ENCODE measurements around the gene CCDC174.
"Not testable (repeated sequence)": the region's sequence is repeated elsewhere in the genome, so short reads cannot be mapped to it uniquely, and the experiment has no call there.

The CCDC174 gene

GRCh38 chr3:14651440-14652251 lies at the start of gene CCDC174:
Gene CCDC174 (plus strand): TSS chr3:14651762. CDS start chr3:14651837, 75 bp downstream.
- peak; percentile 84 to 89 for DNase-seq (ENCODE audit: extremely low read depth in 1 of 2, low read depth in 1 of 2)

- DNase-seq (ENCODE audit: extremely low read depth in 1 of 2, low read depth in 1 of 2), result no peak
These were observed 49.4 kb upstream of the CCDC174 start for GRCh38 chr3:14602006-14602803.

DNA sequence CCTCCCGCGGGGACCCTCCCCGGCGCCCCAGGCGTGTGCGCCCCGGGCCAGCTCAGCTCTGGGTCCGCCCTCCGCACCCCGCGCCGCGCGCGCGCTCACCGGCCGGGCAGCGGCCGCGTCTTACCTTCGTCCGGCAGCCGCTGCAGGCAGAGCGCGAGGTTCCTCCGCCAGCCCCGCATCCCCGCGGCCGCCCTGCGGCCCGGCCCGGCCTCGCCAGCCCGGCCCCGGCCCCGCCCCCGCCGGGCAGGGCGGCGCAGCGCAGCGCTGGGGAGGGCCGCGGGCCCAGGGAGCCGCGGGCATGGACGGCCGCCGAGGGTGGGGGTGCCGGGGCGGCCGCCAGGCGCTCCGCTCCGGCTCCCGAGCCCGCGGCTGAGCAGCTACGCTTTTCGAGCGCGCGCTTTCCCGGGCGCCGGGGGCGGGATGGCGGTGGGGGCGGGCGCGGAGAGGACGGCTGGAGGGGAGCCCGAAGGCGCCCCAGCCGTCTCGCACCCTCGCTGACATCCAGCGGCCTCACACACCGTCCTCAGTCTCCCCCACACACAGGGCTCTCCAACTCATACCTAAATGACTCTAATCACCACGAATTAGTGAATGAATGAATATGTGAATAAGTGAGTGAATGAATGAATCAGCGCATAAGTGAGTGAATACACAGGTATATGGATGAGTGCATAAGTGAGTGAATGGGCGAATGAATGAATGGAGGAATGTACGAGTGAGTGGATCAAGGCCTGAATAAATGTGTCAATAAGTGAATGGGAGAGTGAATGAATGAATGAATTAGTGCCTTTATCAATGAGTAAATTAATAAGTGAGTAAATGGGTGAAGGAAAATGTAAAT lies 48.5 kb upstream of the CCDC174 start:
- no peak for DNase-seq (ENCODE audit: extremely low read depth in 1 of 2, low read depth in 1 of 2)

DNA sequence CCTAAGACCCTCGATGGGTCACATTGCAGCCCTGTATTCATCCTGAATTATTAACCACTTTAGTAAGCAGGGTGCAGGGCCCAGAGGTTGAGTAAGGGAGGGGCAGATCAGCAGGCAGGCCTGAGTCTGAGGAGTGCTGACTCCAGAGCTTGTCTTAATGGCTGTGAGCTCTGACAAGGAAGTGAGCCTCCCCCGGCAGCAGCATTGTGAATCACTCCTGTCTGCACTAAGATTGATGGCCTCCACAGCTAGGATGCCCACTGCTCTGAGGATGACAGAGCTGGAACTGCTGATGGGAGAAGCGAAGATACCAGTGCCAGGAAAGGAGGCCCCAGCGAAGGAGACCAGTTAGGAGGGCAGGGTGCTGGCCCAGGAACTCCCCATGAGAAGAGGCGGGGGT lies 46.5 kb upstream of the CCDC174 start:
- DNase-seq (ENCODE audit: extremely low read depth in 1 of 2, low read depth in 1 of 2), result no peak

DNA sequence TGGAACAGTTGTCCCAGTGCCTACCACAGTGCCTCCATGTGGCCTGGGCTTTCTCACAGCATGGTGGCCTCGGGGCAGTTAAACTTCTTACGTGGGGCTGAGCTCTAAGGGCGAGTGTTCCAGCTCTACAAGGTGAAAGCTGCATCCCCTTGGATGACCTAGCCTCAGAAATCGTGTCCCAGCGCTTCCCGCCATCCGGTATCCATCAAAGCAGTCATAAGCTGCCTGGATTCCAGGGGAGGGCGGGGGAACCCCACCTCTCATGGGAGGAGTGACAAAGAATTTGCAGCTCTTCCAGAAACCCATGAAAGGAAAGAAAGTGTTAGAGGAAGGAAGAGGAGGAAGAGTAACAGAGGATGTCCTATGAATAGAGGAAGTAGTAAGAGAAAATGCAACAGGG lies 45.8 kb upstream of the CCDC174 start:
- no peak for DNase-seq (ENCODE audit: extremely low read depth in 1 of 2, low read depth in 1 of 2)

- no peak for DNase-seq (ENCODE audit: extremely low read depth in 1 of 2, low read depth in 1 of 2)
These were observed 44.8 kb upstream of the CCDC174 start for GRCh38 chr3:14606669-14607339.

DNA sequence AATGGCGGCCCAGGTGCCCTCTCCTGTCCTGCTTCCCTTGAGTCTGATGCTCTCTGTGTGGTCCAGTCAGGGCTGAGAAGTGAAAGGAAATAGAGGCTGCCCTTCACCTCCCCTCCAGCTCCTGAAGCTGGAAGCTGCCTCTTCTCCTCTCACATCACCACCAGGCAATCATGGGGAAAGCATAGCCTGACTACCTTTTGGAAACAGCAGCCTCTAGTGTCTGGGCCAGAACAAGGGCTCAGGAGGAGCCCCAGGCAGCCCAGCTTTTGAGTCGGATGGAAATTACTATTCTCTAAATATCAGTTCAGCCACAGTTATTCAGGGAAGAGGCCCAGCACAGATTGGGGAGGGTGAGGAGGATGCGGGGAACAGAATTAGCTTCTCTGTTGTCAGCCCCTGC lies 43.3 kb upstream of the CCDC174 start:
- no peak for DNase-seq (ENCODE audit: extremely low read depth in 1 of 2, low read depth in 1 of 2)

GRCh38 chr3:14609058-14609457 lies 42.5 kb upstream of the CCDC174 start:
- not testable (repeated sequence) for DNase-seq (ENCODE audit: extremely low read depth in 1 of 2, low read depth in 1 of 2)

DNA sequence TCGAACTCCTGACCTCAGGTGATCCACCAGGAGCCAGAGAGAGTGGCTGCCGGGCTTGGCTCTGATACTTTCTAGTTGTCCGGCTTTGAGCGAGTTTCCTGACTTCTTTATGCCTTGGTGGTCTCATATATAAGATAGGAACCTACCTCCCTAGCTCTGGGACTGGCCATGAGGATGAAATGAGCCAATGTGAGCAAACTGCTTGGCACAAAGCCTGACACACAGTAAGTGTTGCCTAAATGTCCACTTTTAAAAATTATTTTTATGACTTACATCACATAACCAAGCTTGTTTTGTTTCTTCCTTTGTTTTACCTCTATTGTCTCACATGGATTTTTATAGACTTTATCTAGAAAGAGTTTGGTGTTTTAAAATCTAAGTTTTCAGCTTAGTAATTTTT lies 42.1 kb upstream of the CCDC174 start:
- DNase-seq (ENCODE audit: extremely low read depth in 1 of 2, low read depth in 1 of 2), result no peak

- DNase-seq (ENCODE audit: extremely low read depth in 1 of 2, low read depth in 1 of 2), result no peak
These were observed 41.6 kb upstream of the CCDC174 start for GRCh38 chr3:14609941-14610340.

- no peak for DNase-seq (ENCODE audit: extremely low read depth in 1 of 2, low read depth in 1 of 2)
These were observed 37.4 kb upstream of the CCDC174 start for GRCh38 chr3:14614189-14614588.

DNA sequence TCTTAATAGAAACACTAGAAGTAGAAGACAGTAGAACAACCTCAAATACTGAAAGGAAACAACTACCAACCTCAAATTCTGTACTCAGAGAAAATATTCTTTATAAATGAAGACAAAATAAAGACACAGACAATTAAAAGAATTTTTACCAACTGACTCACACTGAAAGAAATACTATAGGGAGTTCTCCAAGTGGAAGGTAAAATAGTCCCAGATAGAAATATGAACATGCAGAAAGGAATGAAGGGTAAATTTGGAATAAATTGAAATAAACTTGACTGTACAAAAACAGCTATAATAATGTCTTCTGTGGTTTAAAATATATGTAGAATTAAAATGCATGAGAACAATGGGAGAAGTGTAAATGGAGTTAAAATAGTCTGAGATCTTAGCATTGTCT lies 36.7 kb upstream of the CCDC174 start:
- no peak for DNase-seq (ENCODE audit: extremely low read depth in 1 of 2, low read depth in 1 of 2)

- no peak for DNase-seq (ENCODE audit: extremely low read depth in 1 of 2, low read depth in 1 of 2)
These were observed 34.7 kb upstream of the CCDC174 start for GRCh38 chr3:14616606-14617507.

DNA sequence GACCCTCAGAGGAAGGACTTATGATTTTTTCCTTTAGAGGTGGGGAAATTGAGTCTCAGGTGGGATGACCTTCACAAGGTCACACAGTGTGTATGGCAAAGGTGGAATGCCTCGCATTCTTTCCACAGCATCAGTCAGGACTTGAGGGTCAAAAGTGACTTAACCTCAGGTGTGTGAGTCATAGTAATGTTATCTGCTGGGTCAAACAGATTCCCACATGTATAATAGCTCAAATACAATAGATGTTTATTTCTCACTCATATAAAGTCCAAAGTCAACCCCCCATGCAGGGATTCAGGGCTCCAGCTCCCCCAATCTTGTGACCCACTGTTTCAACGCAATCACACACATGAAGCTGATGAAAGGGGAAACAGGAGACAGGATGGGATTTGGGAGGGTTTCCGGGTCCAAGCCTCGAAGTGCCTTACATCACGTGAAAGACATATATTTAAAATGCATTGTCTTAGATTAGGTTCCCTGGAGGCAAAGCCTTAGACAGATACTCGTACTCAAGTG lies 34.0 kb upstream of the CCDC174 start:
- DNase-seq (ENCODE audit: extremely low read depth in 1 of 2, low read depth in 1 of 2), result no peak

GRCh38 chr3:14619605-14620004 lies 32.0 kb upstream of the CCDC174 start:
- DNase-seq (ENCODE audit: extremely low read depth in 1 of 2, low read depth in 1 of 2), result no peak

DNA sequence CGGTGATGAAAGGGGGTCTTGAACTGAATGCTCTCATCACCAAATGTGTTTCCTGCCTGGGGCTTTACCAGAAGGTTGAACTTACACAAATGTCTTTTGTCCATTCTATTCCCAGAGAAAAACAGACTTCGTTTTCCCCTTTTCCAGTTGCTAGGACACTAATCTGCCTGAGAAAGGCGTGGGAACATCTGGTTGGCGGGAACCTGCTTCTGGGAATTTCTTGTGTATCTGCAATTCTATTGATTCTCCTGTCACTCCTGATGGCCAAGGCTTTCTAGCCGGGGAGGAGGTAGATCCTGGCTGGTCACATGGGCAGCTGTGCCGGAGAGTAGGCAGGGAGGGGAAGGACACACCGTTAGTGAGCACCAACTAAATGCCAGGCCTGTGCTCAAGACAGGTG lies 31.1 kb upstream of the CCDC174 start:
- no peak for DNase-seq (ENCODE audit: extremely low read depth in 1 of 2, low read depth in 1 of 2)

GRCh38 chr3:14621093-14621492 lies 30.5 kb upstream of the CCDC174 start:
- no peak for DNase-seq (ENCODE audit: extremely low read depth in 1 of 2, low read depth in 1 of 2)

DNA sequence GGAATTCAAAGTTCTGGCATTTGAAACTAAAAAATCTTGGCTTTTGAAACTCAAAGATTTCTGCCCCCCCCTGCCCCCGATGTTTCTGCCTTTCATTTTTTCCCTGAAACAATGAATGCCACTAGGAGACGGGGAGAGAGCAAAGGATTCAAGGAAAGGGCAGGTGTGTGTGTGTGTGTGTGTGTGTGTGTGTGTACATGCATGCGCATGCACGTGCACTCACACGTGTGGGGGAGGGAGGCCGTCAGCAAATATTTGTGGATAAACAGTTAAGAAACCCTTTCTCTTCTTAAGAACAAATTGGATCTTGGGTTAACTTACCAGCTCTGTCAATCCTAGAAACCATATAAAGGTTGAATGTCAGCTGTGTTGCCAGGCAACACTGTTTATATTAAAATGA lies 29.2 kb upstream of the CCDC174 start:
- DNase-seq (ENCODE audit: extremely low read depth in 1 of 2, low read depth in 1 of 2), result no peak

DNA sequence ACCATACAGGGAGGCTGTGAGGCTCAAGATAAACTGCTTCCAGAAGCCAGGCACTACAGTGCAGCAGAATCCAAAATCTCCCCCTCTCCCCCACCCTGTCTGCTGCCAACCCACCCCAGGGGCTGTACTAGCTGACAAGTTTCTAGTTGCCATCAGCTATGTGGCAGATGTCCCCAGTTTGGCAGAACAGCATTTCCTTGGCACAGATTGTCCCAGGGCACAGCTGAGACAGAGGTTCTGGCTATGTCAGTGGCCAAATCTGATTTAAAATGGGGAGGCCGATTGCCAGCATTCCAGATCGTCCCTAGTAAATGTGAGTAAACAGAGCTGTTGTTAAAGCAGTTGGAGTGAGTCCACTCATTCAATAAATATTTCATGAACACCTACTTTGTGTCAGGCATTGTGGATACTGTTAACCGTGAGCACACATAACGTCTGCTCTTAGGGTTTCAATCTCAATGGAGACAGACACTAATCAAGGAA lies 28.0 kb upstream of the CCDC174 start:
- no peak for DNase-seq (ENCODE audit: extremely low read depth in 1 of 2, low read depth in 1 of 2)

Data from stimulated activated CD8-positive, alpha-beta memory T cell treated with anti-CD3 and anti-CD28 coated beads, Interleukin-7, amount 100 ng/mL, for 48 hours (primary cell).